OCI-LY1 (cell line): ENCODE data around the gene SELENOO.

Experiments
- CTCF ChIP-seq: fragments of 200-600 bp; sonication (generic), shearing (Covaris generic); IDR thresholded peaks from 2 replicates; pipeline ENCODE4 v1.5.1; 2017; ENCODE audit warnings: mild to moderate bottlenecking, antibody characterized with exemption, low read length, moderate library complexity, mixed read lengths
- EZH2 ChIP-seq: fragments of 200-600 bp; sonication (generic), shearing (Covaris generic); IDR thresholded peaks from 2 replicates; pipeline ENCODE4 v1.8.0; 2017; ENCODE audit warnings: borderline replicate concordance, mixed run types, mild to moderate bottlenecking, antibody characterized with exemption, low read length, moderate library complexity, mixed read lengths

GRCh38 chr22:50238755-50239154 lies 37.9 kb downstream of the SELENOO start:
- TF ChIP-seq CTCF (no peak), EZH2 (no peak)
